GM12872 (cell line): ENCODE results near the gene MPDZ.

ENCODE experiments used
- TF ChIP-seq, protein P1 (sequence below): IDR thresholded peaks from 3 replicates; pipeline ENCODE4 v1.5.1; 2011; ENCODE audit warnings: low read depth, mild to moderate bottlenecking, low read length, moderate library complexity; ENCODE audit not compliant: insufficient read depth

MPDZ gene

DNA sequence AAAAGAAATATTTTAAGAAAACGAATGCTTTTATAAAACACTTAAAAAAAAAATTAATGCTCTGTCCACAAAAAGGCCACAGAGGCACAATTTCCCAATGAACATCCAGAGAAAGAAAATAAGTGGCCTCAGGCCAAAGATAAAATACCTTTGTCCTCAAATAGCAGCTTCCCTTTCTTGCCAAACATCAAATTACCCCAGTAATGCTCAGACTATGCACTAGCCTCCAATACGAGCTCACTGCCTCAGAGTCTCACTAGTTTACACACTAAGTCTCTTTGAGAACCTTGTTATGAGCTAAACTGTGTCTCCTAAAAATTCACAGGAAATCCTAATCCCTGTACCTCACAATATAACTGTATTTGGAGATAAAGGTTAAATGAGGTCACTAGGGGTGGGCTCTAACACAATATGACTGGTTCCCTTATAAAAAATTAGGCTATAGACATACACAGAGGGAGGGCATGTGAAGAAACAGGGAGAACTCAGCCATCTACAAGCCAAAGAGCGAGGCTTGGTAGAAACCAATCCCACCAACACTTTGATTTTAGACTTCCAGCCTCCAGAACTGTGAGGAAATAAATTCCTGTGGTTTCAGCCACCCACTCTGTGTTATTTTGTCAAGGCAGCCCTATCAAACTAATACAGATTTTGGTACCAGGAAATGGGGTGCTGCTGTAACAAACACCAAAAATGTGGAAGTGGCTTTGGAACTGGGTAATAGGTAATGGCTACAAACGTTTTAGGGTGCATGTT is 4.4 kb downstream of the MPDZ start:
- TF ChIP-seq, protein P1, sequence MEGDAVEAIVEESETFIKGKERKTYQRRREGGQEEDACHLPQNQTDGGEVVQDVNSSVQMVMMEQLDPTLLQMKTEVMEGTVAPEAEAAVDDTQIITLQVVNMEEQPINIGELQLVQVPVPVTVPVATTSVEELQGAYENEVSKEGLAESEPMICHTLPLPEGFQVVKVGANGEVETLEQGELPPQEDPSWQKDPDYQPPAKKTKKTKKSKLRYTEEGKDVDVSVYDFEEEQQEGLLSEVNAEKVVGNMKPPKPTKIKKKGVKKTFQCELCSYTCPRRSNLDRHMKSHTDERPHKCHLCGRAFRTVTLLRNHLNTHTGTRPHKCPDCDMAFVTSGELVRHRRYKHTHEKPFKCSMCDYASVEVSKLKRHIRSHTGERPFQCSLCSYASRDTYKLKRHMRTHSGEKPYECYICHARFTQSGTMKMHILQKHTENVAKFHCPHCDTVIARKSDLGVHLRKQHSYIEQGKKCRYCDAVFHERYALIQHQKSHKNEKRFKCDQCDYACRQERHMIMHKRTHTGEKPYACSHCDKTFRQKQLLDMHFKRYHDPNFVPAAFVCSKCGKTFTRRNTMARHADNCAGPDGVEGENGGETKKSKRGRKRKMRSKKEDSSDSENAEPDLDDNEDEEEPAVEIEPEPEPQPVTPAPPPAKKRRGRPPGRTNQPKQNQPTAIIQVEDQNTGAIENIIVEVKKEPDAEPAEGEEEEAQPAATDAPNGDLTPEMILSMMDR: no peak

DNA sequence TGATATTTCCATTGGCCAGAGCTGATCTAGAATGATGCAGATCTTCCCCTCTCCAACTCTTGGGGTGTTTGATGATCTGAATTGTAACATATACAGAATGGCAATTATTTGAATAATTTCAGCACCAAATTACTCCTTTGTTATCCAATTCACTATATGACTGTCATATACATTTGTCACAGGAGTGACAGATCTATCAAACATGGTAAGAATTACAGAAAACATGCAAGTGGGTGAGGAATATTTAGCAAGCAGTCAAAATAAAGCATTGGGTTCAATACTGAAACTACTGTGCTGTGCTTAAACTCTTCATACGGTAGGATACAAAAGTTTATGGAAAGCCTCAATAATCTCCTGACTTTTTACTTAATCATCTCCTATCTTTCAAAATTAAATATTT is 8.8 kb downstream of the MPDZ start:
- TF ChIP-seq, protein P1: no peak

DNA sequence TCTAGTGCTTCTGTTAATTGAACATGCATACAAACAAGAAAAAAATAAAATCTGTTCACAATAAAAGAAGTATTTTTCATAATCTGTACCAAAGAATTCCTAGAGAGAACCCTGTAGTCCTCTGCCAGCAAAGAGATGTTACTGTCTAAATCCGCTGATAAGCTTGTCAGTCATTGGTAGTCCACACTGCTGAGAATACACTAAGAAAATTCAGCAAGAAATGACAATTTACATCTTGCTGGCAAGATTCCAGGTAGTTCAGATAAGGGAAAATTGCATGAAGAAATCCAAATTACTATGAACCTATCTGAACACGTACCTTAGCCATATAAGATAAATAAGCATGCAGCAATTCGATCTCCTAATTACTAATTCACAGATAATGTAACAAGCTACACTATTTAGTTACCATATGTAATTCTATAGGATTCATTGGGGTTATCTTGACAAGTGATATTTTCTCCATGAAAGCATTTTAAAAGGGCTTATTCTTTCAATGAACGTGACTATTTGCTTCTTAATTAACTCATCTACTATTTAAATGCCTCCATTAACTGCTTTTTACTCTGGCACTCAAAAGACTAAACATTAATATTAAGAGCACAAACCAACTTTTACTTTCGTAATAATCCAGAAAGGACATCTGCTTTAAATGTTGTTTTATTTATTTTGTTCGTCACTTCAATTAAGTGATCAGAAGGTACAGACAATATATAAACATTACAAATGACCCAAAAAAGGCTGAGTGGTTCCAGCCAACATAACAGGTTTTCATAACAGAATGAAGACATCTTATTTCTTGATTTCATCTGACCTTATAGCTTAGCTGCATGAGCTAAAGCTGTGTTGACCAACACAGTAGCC is 9.7 kb downstream of the MPDZ start:
- TF ChIP-seq, protein P1: no peak

DNA sequence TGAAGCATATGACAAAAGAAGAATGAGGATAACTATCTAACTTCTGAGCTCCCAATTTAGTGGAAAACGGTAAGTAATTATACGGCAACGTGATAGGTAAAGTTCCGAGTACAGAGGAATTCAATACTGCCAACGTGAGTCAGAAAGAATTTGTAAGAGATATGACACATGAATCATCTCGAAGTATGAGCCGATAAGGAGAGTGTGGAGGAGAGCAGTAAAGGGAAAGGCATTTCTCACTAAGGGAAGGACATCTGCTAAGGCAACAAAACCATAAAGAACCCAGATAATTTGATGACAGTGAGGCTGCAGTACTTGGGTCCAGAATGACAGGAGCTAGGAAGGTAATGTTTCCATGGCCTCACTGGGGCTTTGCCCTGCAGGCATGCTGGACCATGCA is 11.0 kb downstream of the MPDZ start:
- TF ChIP-seq, protein P1: no peak

DNA sequence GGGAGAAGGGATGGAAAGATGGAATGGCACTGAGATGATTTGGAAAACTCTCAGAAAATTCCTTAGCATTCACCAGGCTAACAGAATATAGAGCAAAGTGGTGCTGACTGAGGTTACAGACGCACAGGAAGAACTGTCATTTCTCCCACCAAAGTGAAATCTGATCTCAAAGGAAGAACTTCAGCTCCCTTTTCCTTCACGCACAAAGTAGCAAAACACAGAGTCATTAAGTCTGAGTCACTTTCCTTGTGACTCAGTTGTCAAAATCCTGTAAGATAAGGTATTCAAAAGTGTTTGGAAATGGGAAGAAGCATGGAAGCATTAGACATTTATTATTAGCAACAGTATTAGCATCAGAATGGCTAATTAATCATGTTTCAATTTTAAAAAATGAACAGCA is 11.7 kb downstream of the MPDZ start:
- TF ChIP-seq, protein P1: no peak

DNA sequence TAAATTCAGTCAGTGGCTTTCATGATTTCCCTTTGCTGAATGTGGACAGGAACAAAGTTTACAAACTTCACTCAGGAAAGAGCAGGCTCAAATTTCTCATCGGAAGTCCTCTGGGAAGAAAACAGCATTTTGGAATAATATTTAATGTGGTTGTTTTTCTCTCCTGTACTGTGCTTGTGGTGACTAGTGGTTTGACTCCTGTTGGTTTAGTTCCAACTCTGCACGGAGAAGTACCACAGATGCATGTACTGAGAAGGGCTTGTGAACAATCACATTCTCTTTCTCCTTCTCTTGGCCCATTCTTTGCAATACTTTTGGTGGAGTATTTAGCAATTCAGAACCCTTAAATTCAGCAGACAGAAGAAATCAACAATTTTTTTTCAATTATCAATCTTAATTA is 13.3 kb downstream of the MPDZ start:
- TF ChIP-seq, protein P1: no peak

DNA sequence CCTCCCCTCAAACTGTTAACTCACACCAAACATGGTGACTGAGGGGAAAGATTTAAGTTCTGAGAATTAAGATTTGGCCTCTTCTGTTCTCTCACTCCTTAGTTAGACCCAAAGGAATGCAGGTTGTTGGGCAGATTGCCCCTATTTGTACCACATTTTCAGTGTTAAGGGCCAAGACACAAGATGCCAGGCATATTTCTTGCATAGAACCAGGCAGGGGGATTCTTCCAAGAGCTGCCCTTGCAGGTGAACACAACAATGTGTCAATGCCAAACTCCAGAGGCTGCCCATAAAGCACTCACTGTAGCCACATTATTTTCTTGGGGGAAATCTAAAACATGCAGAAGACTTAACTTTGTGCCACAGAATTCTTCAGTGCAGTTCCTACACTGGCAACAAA is 14.7 kb downstream of the MPDZ start:
- TF ChIP-seq, protein P1: no peak
